ENCODE data around the gene TNIK.

- no peak for TF ChIP-seq CTCF (IDR thresholded peaks at IDR 0.05; ENCODE audit: poor library complexity)
- no peak for TF ChIP-seq EZH2phosphoT487 (IDR thresholded peaks at IDR 0.05; ENCODE audit: low read depth, severe bottlenecking, unreplicated experiment)
- TF ChIP-seq EZH2 (IDR thresholded peaks at IDR 0.05; ENCODE audit: borderline replicate concordance), result no peak
These were observed 20.8 kb upstream of the TNIK start for GRCh38 chr3:171481011-171481410.

Measured in hepatocyte (in vitro differentiated cells).